Fibroblast of lung (primary cell): ENCODE data around the gene PGGHG. TPM values are rescaled to one million over a fixed set of nuclear protein-coding genes. Genes with fewer than 3 reads are reported as not detected.
"Not testable (repeated sequence)": the region's sequence is repeated elsewhere in the genome, so short reads cannot be mapped to it uniquely, and the experiment has no call there.

ENCODE experiments used
- DNase-seq, 2 donors: peaks; one replicate each; pipeline versions ENCODE4 v3.0.0 to v3.0.0-alpha.2; 2010; ENCODE audit warnings: low read depth in 2 of 2
- H2AFZ ChIP-seq: 2 replicates; pipeline ENCODE4 v1.5.1; 2012; ENCODE audit warnings: low read length, control low read depth, inconsistent platforms
- H3K27ac ChIP-seq: 2 replicates; pipeline ENCODE4 v1.5.1; 2011; ENCODE audit warnings: low read length, control low read depth; ENCODE audit not compliant: insufficient read depth
- H3K27me3 ChIP-seq: 2 replicates; pipeline ENCODE4 v1.5.1; 2011; ENCODE audit warnings: mild to moderate bottlenecking, low read length; ENCODE audit not compliant: control insufficient read depth, insufficient read depth
- H3K36me3 ChIP-seq: 2 replicates; pipeline ENCODE4 v1.5.1; 2011; ENCODE audit warnings: low read length; ENCODE audit not compliant: control insufficient read depth, insufficient read depth
- H3K4me1 ChIP-seq: 2 replicates; pipeline ENCODE4 v1.5.1; 2011; ENCODE audit warnings: low read length; ENCODE audit not compliant: control insufficient read depth, insufficient read depth; ENCODE audit errors: extremely low read depth
- H3K4me2 ChIP-seq: 2 replicates; pipeline ENCODE4 v1.5.1; 2011; ENCODE audit warnings: low read length, control low read depth; ENCODE audit not compliant: insufficient read depth; ENCODE audit errors: extremely low read depth
- H3K4me3 ChIP-seq, 4 experiments: fragments of 200-600 bp in 1 of 4; sonication (generic) in 1 of 4; replicated peaks in 1 of 4; 2 replicates each; pipeline ENCODE4 v1.5.1; 2011 to 2016; ENCODE audit warnings: low read length in 4 of 4, low read depth in 3 of 4, mild to moderate bottlenecking in 3 of 4, control low read depth in 2 of 4, inconsistent platforms in 1 of 4, mixed read lengths in 1 of 4; ENCODE audit not compliant: insufficient read depth in 1 of 4; ENCODE audit errors: control extremely low read depth in 1 of 4
- H3K79me2 ChIP-seq: 2 replicates; pipeline ENCODE4 v1.5.1; 2012; ENCODE audit warnings: mild to moderate bottlenecking, low read length, inconsistent platforms; ENCODE audit not compliant: control insufficient read depth, insufficient read depth
- H3K9ac ChIP-seq: 2 replicates; pipeline ENCODE4 v1.5.1; 2011; ENCODE audit warnings: mild to moderate bottlenecking, low read length, control low read depth; ENCODE audit not compliant: insufficient read depth
- H3K9me3 ChIP-seq: 2 replicates; pipeline ENCODE4 v1.5.1; 2012; ENCODE audit warnings: low read depth, low read length; ENCODE audit not compliant: control insufficient read depth, insufficient read depth
- H4K20me1 ChIP-seq: 2 replicates; pipeline ENCODE4 v1.5.1; 2011; ENCODE audit warnings: low read length; ENCODE audit not compliant: control insufficient read depth, insufficient read depth; ENCODE audit errors: extremely low read depth
- EZH2 ChIP-seq: IDR thresholded peaks from 2 replicates; pipeline ENCODE4 v1.5.1; 2012; ENCODE audit warnings: low read length, control low read depth, mild to moderate bottlenecking; ENCODE audit errors: missing control alignments
- polyA plus RNA-seq, 2 donors: library from polyadenylated mRNA; depleted of rRNA in 1 of 2; stranded (reverse) in 1 of 2; unstranded in 1 of 2; fragments of >200 nt; gene quantifications; 2 replicates each; pipeline ENCODE4 v1.2.1, GENCODE V29; 2011 to 2012; ENCODE audit warnings: missing spikeins in 1 of 2
- total RNA-seq: library from RNA; depleted of rRNA; stranded (reverse); fragments of >200 nt; gene quantifications from 2 replicates; pipeline ENCODE4 v1.2.1, GENCODE V29; 2014
- TF ChIP-seq, protein P1 (sequence below), 2 donors: IDR thresholded peaks in 1 of 2; conservative IDR thresholded peaks in 1 of 2; 1 replicate in 1 of 2; 2 replicates in 1 of 2; pipeline ENCODE4 v1.5.1; 2011 to 2012; ENCODE audit warnings: low read length in 2 of 2, control low read depth in 1 of 2, inconsistent platforms in 1 of 2, low read depth in 1 of 2, mild to moderate bottlenecking in 1 of 2

Gene PGGHG
- total and polyA plus RNA-seq, 2 donors (not counting 1 experiment from before 2014, with no cell fraction given): 4.6 to 8.4 TPM

DNA sequence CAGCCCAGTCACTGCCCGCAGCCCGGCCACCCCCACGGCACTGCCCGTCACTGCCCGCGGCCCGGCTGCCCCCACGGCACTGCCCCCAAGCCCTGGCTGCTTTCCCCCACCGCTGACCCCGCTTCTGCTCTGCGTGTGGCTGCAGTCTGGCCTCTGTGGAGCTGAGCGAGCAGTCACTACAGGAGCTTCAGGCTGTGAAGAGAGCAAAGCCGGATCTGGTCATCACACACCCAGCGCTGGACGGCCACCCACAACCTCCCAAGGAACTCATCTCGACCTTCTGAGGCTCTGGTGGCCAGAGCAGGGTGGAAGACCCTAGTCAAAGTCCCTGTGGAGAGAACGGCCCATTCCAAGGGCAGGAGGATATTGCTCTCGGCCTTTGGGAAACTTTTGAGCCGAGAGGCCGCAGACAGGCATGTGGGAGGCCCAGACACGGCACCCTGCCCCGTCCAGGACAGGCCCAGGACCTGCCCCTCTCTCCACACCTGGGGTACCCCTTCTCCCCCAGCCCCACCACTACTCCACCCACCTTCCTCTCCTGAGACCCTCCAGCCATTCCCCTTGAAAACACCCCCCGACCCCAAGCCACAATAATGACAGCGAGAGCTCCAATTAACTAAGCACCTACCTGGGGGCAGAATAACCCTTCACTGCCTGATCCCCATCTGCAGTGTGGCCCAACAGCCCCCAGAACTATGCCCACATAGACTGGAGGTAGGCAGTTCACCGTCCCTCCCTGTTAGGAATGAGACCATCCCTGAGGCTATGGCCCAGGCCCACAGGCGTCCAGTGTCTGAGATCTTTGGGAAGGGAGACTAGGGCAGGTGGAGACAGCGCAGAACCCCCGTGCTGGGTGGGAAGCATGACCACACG lies 3.7 kb upstream of the PGGHG start:
- no peak overlapping the region for H3K4me2 ChIP-seq
- no peaks in the 10 kb centered on the region for H3K4me1 ChIP-seq
- no peak overlapping the region for H3K9ac ChIP-seq
- DNase-seq: no peak
- no peaks in the 10 kb centered on the region for H3K36me3 ChIP-seq
- H2AFZ ChIP-seq: no peak overlapping the region
- no peaks in the 10 kb centered on the region for H3K79me2 ChIP-seq
- no peaks in the 10 kb centered on the region for H4K20me1 ChIP-seq
- H3K9me3 ChIP-seq: no peaks in the 10 kb centered on the region
- H3K27me3 ChIP-seq: peaks cover 31% of the 10 kb centered on the region
- no peak overlapping the region for H3K27ac ChIP-seq
- no peak overlapping the region for H3K4me3 ChIP-seq
- no peak for TF ChIP-seq EZH2
- TF ChIP-seq, protein P1, sequence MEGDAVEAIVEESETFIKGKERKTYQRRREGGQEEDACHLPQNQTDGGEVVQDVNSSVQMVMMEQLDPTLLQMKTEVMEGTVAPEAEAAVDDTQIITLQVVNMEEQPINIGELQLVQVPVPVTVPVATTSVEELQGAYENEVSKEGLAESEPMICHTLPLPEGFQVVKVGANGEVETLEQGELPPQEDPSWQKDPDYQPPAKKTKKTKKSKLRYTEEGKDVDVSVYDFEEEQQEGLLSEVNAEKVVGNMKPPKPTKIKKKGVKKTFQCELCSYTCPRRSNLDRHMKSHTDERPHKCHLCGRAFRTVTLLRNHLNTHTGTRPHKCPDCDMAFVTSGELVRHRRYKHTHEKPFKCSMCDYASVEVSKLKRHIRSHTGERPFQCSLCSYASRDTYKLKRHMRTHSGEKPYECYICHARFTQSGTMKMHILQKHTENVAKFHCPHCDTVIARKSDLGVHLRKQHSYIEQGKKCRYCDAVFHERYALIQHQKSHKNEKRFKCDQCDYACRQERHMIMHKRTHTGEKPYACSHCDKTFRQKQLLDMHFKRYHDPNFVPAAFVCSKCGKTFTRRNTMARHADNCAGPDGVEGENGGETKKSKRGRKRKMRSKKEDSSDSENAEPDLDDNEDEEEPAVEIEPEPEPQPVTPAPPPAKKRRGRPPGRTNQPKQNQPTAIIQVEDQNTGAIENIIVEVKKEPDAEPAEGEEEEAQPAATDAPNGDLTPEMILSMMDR (conservative IDR thresholded peaks at IDR 0.05 in 1 of 2, IDR thresholded peaks at IDR 0.05 in 1 of 2; ENCODE audit: low read depth in 1 of 2, low read length in 2 of 2): no peak

DNA sequence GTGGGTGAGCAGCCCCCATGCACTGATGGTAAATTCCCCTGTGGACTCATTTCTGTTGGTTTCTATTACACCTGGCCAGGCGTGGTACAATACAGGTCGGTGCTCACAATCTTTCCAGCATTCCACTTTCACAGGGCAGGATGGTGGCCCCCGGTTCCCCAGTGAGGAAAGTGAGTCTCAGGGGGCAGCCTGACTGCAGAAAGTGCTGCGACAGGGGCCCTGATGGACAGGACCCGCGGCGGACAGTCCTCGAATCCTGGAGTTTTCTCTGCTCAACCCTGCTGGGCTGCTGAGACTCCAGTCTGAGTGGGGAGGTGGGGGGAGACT lies 3.1 kb upstream of the PGGHG start:
- Histone ChIP-seq H4K20me1 (no peaks in the 10 kb centered on the region), H3K27ac (no peak overlapping the region), H3K36me3 (no peaks in the 10 kb centered on the region), H3K4me2 (no peak overlapping the region), H3K4me3 (no peak overlapping the region), H2AFZ (no peak overlapping the region), H3K9ac (no peak overlapping the region), H3K9me3 (no peaks in the 10 kb centered on the region), H3K79me2 (no peaks in the 10 kb centered on the region), H3K4me1 (no peaks in the 10 kb centered on the region), H3K27me3 (peaks cover 25% of the 10 kb centered on the region)
- TF ChIP-seq, protein P1 (conservative IDR thresholded peaks at IDR 0.05 in 1 of 2, IDR thresholded peaks at IDR 0.05 in 1 of 2; ENCODE audit: low read depth in 1 of 2, low read length in 2 of 2): no peak
- no peak for TF ChIP-seq EZH2
- DNase-seq: no peak

DNA sequence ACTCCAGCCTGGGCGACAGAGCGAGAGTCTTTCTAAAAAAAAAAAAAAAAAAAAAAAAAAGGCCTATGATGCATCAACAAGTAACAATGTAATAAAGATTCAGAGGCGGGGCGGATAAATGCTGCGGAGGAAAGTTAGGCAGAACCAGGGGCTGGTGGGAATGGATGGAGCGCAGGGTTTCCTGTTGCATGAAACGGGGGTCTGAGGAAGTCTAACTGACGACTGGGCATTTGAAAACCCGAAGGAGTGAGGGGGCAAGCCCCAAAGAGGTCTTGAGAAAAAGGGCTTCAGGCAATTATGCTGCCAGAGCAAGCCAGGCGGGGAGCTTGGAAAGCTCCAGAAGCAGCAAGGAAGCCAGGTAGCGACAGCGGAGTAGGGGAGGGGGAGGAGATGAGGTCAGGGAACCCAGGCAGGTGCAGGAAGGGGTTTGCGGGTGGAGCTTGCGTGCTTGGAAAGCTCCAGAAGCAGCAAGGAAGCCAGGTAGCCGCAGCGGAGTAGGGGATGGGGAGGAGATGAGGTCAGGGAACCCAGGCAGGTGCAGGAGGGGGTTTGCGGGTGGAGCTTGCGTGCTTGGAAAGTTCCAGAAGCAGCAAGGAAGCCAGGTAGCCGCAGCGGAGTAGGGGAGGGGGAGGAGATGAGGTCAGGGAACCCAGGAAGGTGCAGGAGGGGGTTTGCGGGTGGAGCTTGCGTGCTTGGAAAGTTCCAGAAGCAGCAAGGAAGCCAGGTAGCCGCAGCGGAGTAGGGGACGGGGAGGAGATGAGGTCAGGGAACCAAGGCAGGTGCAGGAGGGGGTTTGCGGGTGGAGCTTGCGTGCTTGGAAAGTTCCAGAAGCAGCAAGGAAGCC lies 1.7 kb upstream of the PGGHG start:
- not testable (repeated sequence) for H3K79me2 ChIP-seq, DNase-seq, H2AFZ ChIP-seq, H3K9ac ChIP-seq, H3K9me3 ChIP-seq, H3K4me3 ChIP-seq, H3K4me1 ChIP-seq, H4K20me1 ChIP-seq, H3K36me3 ChIP-seq, H3K27ac ChIP-seq, H3K4me2 ChIP-seq
- H3K27me3 ChIP-seq: peaks cover 12% of the 10 kb centered on the region
